GM15510 (cell line): ENCODE data around the gene IER5.

Experiments
- POLR2A ChIP-seq: IDR thresholded peaks from 3 replicates; pipeline ENCODE4 v1.6.1; 2011; ENCODE audit warnings: borderline replicate concordance; ENCODE audit not compliant: insufficient read length; ENCODE audit errors: extremely low read depth

IER5 gene

DNA sequence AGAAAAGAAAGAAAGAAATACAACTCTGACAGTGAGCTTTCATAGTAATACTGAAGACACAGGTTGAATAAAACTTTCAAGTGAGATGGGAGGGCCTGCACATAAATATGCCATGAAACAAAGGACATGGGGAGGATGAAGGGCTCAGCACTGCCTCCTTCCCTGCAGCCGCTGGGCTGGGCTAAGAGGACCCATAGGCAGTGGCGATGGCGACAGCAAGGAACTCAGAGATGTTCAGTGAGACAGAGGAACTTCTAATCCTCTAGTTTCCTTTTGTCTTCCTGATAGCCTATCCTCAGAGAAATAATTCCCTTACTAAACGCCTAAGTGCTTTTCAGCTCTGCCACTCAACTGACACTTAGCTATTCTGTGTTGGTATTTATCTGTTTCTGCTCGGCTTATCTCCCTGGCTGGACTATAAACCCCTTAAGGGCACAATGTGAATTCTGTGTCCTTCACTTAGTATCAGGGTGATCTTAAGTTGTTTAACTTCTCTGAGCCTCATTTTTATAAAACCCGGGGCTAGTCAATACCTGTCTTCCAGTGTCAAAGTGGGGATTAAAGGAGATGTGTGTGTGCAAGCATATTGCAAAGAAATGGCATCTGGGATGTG lies 24.4 kb upstream of the IER5 start:
- TF ChIP-seq POLR2A = no peak

- no peak for TF ChIP-seq POLR2A
Measured at GRCh38 chr1:181064702-181065101, 23.8 kb upstream of the IER5 start.

- no peak for TF ChIP-seq POLR2A
Measured at GRCh38 chr1:181073638-181074037, 14.9 kb upstream of the IER5 start.

- TF ChIP-seq POLR2A = no peak
Measured at GRCh38 chr1:181075766-181076350, 12.6 kb upstream of the IER5 start.

DNA sequence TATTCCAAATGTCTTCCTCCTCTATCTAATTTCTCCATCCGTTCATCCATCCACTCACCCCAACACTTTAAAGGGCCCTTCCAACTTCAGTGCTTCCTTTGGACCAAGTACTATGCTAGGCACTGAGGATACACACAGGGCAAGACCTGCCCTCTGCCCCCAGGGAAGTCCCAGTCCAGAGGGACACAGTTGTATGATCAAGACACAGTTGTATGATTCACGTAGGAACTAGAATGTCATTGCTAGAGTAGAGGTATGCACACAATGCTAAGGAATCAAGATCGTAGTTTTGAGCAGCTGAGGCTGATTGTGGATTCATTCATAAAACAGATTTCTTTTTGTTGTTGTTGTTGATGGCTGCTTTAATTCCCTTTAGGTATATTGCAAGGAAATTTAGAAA lies 11.6 kb upstream of the IER5 start:
- no peak for TF ChIP-seq POLR2A

GRCh38 chr1:181077576-181078242 lies 10.8 kb upstream of the IER5 start:
- no peak for TF ChIP-seq POLR2A

DNA sequence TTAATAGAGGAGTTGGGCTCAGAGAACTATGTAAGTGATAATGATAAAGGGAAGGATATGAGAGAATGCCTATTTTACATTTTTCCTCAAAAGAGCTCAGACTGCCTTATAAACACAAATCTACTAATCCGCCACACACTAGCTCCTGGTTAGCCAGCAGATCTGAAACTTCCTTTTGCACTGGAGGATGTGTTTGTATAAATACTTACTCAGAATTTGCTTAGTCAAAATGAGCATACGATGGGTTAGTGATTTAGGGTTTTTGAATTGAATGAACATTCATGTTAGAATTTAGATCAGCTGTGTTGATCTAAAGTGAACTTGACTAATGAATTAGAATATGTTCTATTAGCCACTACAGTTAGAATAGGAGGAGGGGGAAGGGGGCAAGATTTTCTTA lies 9.1 kb upstream of the IER5 start:
- TF ChIP-seq POLR2A = no peak

GRCh38 chr1:181079920-181080319 lies 8.6 kb upstream of the IER5 start:
- TF ChIP-seq POLR2A = no peak

DNA sequence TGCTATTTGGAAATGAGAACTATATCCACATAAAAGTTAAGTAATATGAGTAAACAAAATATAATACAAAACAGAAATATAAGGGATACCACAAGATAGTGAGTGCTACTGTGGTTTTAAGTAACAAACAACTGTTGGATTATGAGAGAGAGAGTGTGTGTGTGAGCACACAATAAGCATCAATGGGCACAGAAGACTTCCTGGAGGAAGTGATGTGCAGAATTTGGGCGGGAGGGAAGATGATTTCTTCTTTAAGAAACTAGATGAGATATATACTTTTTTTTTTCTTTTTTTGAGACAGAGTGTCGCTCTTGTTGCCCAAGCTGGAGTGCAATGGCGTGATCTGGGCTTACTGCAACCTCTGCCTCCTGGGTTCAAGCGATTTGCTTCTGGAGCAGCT lies 7.9 kb upstream of the IER5 start:
- TF ChIP-seq POLR2A = no peak

DNA sequence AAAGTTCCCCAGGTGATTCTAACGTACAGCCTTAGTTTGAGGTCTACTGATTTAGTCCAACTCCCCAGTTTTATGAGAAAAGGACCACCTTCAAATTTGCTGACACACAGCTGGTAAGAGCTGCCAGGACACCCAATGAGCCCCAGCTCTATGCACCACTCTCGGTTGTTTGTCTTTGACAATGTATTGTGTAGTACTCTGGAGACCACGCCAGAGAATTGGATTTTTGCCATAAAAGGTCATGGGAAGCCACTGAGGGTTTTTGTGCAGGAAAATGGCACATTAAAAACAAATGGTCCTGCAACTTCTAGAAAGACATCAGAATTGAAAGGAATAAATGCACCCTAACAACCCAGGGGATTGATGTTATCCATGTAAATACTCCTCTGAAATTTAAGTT lies 7.1 kb upstream of the IER5 start:
- TF ChIP-seq POLR2A = no peak

GRCh38 chr1:181083842-181084605 lies 4.5 kb upstream of the IER5 start:
- no peak for TF ChIP-seq POLR2A

DNA sequence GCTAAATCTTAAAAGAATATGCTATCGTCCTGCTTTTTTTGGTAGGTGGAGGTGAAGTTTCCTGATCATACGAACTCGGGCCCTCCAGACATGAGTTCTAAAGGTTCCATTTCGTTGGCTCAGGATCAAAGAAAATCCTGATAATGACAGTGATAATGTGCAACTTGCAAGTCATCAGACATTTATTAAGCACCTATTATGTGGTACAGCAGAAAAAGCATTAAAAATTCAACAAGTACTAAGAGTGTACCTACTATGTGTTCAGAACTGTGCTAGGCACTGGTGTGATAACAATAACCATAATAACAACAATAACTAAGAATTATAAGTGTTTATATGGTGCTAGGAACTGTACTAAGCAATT lies 3.9 kb upstream of the IER5 start:
- no peak for TF ChIP-seq POLR2A

- no peak for TF ChIP-seq POLR2A
Measured at GRCh38 chr1:181086091-181086490, 2.4 kb upstream of the IER5 start.

- TF ChIP-seq POLR2A = no peak
Measured at GRCh38 chr1:181086926-181087325, 1.6 kb upstream of the IER5 start.

DNA sequence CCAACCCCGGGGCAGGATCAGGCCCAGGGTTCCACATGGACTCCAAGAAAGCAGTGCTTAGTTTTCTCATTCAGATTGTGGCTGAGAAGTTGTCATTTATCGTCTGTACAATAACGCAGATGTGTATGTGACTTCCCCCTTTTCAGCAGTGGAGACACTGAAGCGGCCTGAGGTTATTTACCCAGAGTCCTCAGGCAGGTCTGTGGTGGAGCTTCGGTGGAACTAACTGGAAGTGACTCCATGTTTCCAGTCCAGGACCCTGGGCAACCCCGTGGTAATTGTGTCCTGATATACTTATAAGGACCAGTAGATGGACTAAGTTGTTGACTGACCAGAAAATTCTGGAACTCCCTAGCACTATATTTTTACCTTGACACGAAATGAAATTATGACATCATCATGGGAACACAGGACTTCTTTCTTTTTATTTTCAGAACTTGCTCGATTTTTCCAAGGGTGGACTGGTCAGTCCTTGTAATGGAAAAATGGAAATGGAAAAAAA lies 1.0 kb upstream of the IER5 start:
- no peak for TF ChIP-seq POLR2A
